Measurements from ENCODE around the gene ITGA2B. TPM values are rescaled to one million over a fixed set of nuclear protein-coding genes. Genes with fewer than 3 reads are reported as not detected.

Gene ITGA2B
- total and polyA plus RNA-seq, 2 of the 13 experiments (the other 11 are each of a cell fraction or from before 2014, with no cell fraction given), result 0.38 to 1.1 TPM

- TF ChIP-seq ZBTB2 (CRISPR knock-in tag; IDR thresholded peaks at IDR 0.05; ENCODE audit: low read depth), result no peak
- no peak for TF ChIP-seq HCFC1 (IDR thresholded peaks at IDR 0.05; ENCODE audit: low read depth, low read length)
- no peak for TF ChIP-seq RBM22 (optimal IDR thresholded peaks at IDR 0.05; ENCODE audit: low read length)
- TF ChIP-seq NFKB2 (CRISPR knock-in tag; IDR thresholded peaks at IDR 0.05; ENCODE audit: borderline replicate concordance), result no peak
- no peak for TF ChIP-seq TARDBP (CRISPR knock-in tag; IDR thresholded peaks at IDR 0.05)
- peak; percentile 46 for TF ChIP-seq SKI (IDR thresholded peaks at IDR 0.05; ENCODE audit: partially characterized antibody)
- TF ChIP-seq ZNF569 (CRISPR knock-in tag; IDR thresholded peaks at IDR 0.05; ENCODE audit: borderline replicate concordance), result no peak
- peak; percentile 53; the same call in 1 of the 2 replicates for TF ChIP-seq ZNF441 (CRISPR knock-in tag; IDR thresholded peaks at IDR 0.05; ENCODE audit: borderline replicate concordance)
- TF ChIP-seq GATA4 (IDR thresholded peaks at IDR 0.05; ENCODE audit: borderline replicate concordance, low read depth), result no peak
- TF ChIP-seq ZNF263 (CRISPR knock-in tag; IDR thresholded peaks at IDR 0.05), result 0 out of 2 replicates have a peak, but pooled peaks have one; percentile 57
- TF ChIP-seq MAZ (IDR thresholded peaks at IDR 0.05; ENCODE audit: borderline replicate concordance, low read depth, low read length), result 0 out of 2 replicates have a peak, but pooled peaks have one; percentile 57
- TF ChIP-seq MAZ (CRISPR knock-in tag; IDR thresholded peaks at IDR 0.05; ENCODE audit: low read depth), result peak; percentile 92
- peak; percentile 22 for TF ChIP-seq STAG1 (CRISPR knock-in tag; IDR thresholded peaks at IDR 0.05)
- TF ChIP-seq ZNF430 (CRISPR knock-in tag; IDR thresholded peaks at IDR 0.05), result no peak
- no peak for TF ChIP-seq ZNF292 (CRISPR knock-in tag; IDR thresholded peaks at IDR 0.05; ENCODE audit: borderline replicate concordance, low read depth)
- no peak for TF ChIP-seq MTERF4 (CRISPR knock-in tag; IDR thresholded peaks at IDR 0.05)
- no peak for TF ChIP-seq SRSF1 (optimal IDR thresholded peaks at IDR 0.05; ENCODE audit: low read depth, low read length)
- no peak for TF ChIP-seq ZNF20 (CRISPR knock-in tag; IDR thresholded peaks at IDR 0.05)
- peak; percentile 71; the same call in 1 of the 2 replicates for TF ChIP-seq ZNF616 (CRISPR knock-in tag; IDR thresholded peaks at IDR 0.05; ENCODE audit: low read depth)
- TF ChIP-seq ZFP37 (CRISPR knock-in tag; IDR thresholded peaks at IDR 0.05; ENCODE audit: borderline replicate concordance), result no peak
- 0 out of 2 replicates have a peak, but pooled peaks have one; percentile 44 for TF ChIP-seq ZNF709 (CRISPR knock-in tag; IDR thresholded peaks at IDR 0.05)
- no peak for TF ChIP-seq CREBL2 (CRISPR knock-in tag; IDR thresholded peaks at IDR 0.05; ENCODE audit: borderline replicate concordance)
- TF ChIP-seq ZNF781 (CRISPR knock-in tag; IDR thresholded peaks at IDR 0.05; ENCODE audit: borderline replicate concordance, not compliant biosample characterization), result no peak
- no peak for TF ChIP-seq ZNF816 (CRISPR knock-in tag; IDR thresholded peaks at IDR 0.05; ENCODE audit: borderline replicate concordance)
- no peak for TF ChIP-seq HBP1 (CRISPR knock-in tag; IDR thresholded peaks at IDR 0.05; ENCODE audit: low read depth)
- TF ChIP-seq ZBTB25 (CRISPR knock-in tag; IDR thresholded peaks at IDR 0.05), result no peak
- TF ChIP-seq NFIC (IDR thresholded peaks at IDR 0.05; ENCODE audit: low read length), result no peak
These were observed 25.8 kb downstream of the ITGA2B start, which contains the start of gene FAM171A2 (continued) for GRCh38 chr17:44363613-44364159.
